ENCODE measurements around the gene STARD3.

GRCh38 chr17:39628655-39629493 lies 8.1 kb upstream of the STARD3 start:
- TF ChIP-seq CTCF (IDR thresholded peaks at IDR 0.05) (no peak), POLR2A (IDR thresholded peaks at IDR 0.05; ENCODE audit: low read depth) (no peak), POLR2AphosphoS5 (IDR thresholded peaks at IDR 0.05) (no peak)

All from esophagus muscularis mucosa (tissue), 3 donors.